GM12878 (cell line): ENCODE results near the gene OSBPL5. TPM values are rescaled to one million over a fixed set of nuclear protein-coding genes. Genes with fewer than 3 reads are reported as not detected.

ENCODE experiments used
- BHLHE40 ChIP-seq, 2 experiments: fragments of 450-650 bp in 1 of 2; IDR thresholded peaks; 2 replicates each; pipeline ENCODE4 v1.6.1; 2011 to 2017; ENCODE audit warnings: low read depth in 2 of 2, borderline replicate concordance in 1 of 2, improper control_type of control experiment in 1 of 2, low read length in 1 of 2, mild to moderate bottlenecking in 1 of 2
- CBFB ChIP-seq: IDR thresholded peaks from 2 replicates; pipeline ENCODE4 v1.6.1; 2016; ENCODE audit warnings: antibody characterized with exemption, low read depth
- NBN ChIP-seq: fragments of 450-650 bp; IDR thresholded peaks from 2 replicates; pipeline ENCODE4 v1.6.1; 2016
- PML ChIP-seq: IDR thresholded peaks from 2 replicates; pipeline ENCODE4 v1.6.1; 2012; ENCODE audit warnings: low read length, inconsistent platforms
- RB1 ChIP-seq: fragments of 450-650 bp; formaldehyde crosslinking; IDR thresholded peaks from 2 replicates; pipeline ENCODE4 v1.6.1; 2017; ENCODE audit warnings: mild to moderate bottlenecking, borderline replicate concordance
- RBBP5 ChIP-seq: fragments of 200-600 bp; sonication (generic); conservative IDR thresholded peaks from 2 replicates; pipeline ENCODE4 v1.6.1; 2016
- SREBF1 ChIP-seq: IDR thresholded peaks from 2 replicates; pipeline ENCODE4 v1.6.1; 2012; ENCODE audit warnings: mild to moderate bottlenecking, low read length
- SUPT20H ChIP-seq: IDR thresholded peaks from 2 replicates; pipeline ENCODE4 v1.6.1; 2011; ENCODE audit warnings: low read depth, mild to moderate bottlenecking, low read length, moderate library complexity, borderline replicate concordance; ENCODE audit not compliant: control insufficient read depth
- polyA plus RNA-seq, 11 experiments: library from polyadenylated mRNA; depleted of rRNA in 4 of 11; unstranded in 6 of 11; stranded (reverse) in 5 of 11; fragments of >200 nt; fragmentation: Nextera tagmentation in 4 of 11; fragmentation: Illumina TruSeq in 1 of 11; extraction: Ambion mirVana in 4 of 11; extraction: Trizol in 1 of 11; gene quantifications; 1 replicate in 1 of 11; 2 replicates in 10 of 11; pipeline versions ENCODE4 v1.2.1 to v1.2.3, GENCODE V29; 2011 to 2016; ENCODE audit warnings: inconsistent platforms in 2 of 11, missing spikeins in 2 of 11, low read depth in 1 of 11
- total RNA-seq, 4 experiments: library from RNA; depleted of rRNA in 3 of 4; stranded (reverse); fragments of >200 nt in 3 of 4; fragmentation: Illumina TruSeq in 1 of 4; extraction: Trizol in 1 of 4; gene quantifications; 2 replicates each; pipeline versions ENCODE4 v1.2.1 to v1.2.3, GENCODE V29; 2013 to 2021
- TF ChIP-seq, protein P1 (sequence below): fragments of 450-650 bp; IDR thresholded peaks from 2 replicates; pipeline ENCODE4 v1.6.1; 2018; ENCODE audit warnings: mild to moderate bottlenecking, low read depth, moderate library complexity; ENCODE audit not compliant: partially characterized antibody
- TF ChIP-seq, protein P2 (sequence below): fragments of 150-350 bp; IDR thresholded peaks from 2 replicates; pipeline ENCODE4 v1.6.1; 2014; ENCODE audit warnings: mild to moderate bottlenecking, low read depth, low read length

The OSBPL5 gene
- total and polyA plus RNA-seq, 10 of the 15 experiments (the other 5 are each of a cell fraction or from before 2014, with no cell fraction given), result not detected

DNA sequence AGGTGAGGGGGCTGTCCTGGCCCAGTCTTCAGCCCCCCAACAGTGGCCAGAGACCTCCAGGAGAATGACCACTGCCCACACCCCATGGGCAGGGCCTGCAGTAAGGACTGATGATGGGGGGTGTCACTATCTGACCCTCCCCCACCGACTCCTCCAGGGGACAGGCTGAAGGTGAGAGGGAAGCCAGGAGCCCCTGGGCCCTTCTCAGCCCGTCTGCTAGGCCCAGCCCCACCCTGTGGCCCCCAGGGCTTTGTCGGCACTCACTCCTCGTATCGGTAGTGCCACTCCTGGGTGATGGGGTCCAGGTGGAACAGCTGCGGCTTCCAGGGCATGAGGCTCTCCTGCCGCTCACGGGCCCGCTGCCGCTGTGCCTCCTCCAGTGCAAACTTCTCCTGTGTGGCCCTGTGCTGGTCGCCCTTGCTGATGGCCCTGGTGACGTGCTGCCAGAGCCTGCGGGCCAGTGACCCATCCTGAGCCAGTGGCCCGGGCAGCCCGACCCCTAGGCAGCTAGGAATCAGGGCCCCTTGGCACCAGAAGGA, 72.4 kb downstream of the OSBPL5 start (continued):
- TF ChIP-seq, protein P1, sequence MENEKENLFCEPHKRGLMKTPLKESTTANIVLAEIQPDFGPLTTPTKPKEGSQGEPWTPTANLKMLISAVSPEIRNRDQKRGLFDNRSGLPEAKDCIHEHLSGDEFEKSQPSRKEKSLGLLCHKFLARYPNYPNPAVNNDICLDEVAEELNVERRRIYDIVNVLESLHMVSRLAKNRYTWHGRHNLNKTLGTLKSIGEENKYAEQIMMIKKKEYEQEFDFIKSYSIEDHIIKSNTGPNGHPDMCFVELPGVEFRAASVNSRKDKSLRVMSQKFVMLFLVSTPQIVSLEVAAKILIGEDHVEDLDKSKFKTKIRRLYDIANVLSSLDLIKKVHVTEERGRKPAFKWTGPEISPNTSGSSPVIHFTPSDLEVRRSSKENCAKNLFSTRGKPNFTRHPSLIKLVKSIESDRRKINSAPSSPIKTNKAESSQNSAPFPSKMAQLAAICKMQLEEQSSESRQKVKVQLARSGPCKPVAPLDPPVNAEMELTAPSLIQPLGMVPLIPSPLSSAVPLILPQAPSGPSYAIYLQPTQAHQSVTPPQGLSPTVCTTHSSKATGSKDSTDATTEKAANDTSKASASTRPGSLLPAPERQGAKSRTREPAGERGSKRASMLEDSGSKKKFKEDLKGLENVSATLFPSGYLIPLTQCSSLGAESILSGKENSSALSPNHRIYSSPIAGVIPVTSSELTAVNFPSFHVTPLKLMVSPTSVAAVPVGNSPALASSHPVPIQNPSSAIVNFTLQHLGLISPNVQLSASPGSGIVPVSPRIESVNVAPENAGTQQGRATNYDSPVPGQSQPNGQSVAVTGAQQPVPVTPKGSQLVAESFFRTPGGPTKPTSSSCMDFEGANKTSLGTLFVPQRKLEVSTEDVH, result no peak
- TF ChIP-seq BHLHE40 (IDR thresholded peaks at IDR 0.05; ENCODE audit: borderline replicate concordance in 1 of 2, low read depth in 2 of 2, low read length in 1 of 2) (no peak), CBFB (no peak), SREBF1 (no peak), NBN (no peak), SUPT20H (no peak), RB1 (no peak), RBBP5 (no peak), PML (no peak)
- TF ChIP-seq, protein P2, sequence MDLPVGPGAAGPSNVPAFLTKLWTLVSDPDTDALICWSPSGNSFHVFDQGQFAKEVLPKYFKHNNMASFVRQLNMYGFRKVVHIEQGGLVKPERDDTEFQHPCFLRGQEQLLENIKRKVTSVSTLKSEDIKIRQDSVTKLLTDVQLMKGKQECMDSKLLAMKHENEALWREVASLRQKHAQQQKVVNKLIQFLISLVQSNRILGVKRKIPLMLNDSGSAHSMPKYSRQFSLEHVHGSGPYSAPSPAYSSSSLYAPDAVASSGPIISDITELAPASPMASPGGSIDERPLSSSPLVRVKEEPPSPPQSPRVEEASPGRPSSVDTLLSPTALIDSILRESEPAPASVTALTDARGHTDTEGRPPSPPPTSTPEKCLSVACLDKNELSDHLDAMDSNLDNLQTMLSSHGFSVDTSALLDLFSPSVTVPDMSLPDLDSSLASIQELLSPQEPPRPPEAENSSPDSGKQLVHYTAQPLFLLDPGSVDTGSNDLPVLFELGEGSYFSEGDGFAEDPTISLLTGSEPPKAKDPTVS, result no peak
